HL-60 (cell line): ENCODE data around the gene ZAR1.

Experiments
- DNase-seq, 2 experiments: peaks; one replicate each; pipeline ENCODE4 v3.0.0-alpha.2; 2010 to 2020; ENCODE audit warnings: low read depth in 1 of 2, low spot score in 1 of 2
- H3K27ac ChIP-seq: fragments of 250-450 bp; sonication (Bioruptor Pico); replicated peaks from 2 replicates; pipeline ENCODE4 v1.5.1; 2020; ENCODE audit warnings: mild to moderate bottlenecking, moderate library complexity
- H3K27me3 ChIP-seq: fragments of 250-450 bp; sonication (Bioruptor Pico); 2 replicates; pipeline ENCODE4 v1.5.1; 2021; ENCODE audit warnings: mild to moderate bottlenecking, moderate library complexity; ENCODE audit not compliant: insufficient read depth, poor library complexity, severe bottlenecking
- H3K4me3 ChIP-seq: replicated peaks from 2 replicates; pipeline ENCODE4 v1.5.1; 2011; ENCODE audit warnings: mild to moderate bottlenecking, control low read depth, low read length; ENCODE audit not compliant: insufficient read depth
- CTCF ChIP-seq: IDR thresholded peaks from one replicate; pipeline ENCODE4 v1.5.1; 2011; ENCODE audit warnings: low read length, control low read depth, inconsistent platforms; ENCODE audit not compliant: insufficient read depth
- GABPA ChIP-seq: IDR thresholded peaks from 2 replicates; pipeline ENCODE4 v1.6.1; 2012; ENCODE audit warnings: low read depth
- POLR2AphosphoS5 ChIP-seq: IDR thresholded peaks from 2 replicates; pipeline ENCODE4 v1.6.1; 2012; ENCODE audit warnings: low read depth
- SPI1 ChIP-seq: IDR thresholded peaks from 2 replicates; pipeline ENCODE4 v1.6.1; 2012; ENCODE audit warnings: low read depth, mild to moderate bottlenecking, borderline replicate concordance
- TF ChIP-seq, protein P1 (sequence below): IDR thresholded peaks from 2 replicates; pipeline ENCODE4 v1.6.1; 2012; ENCODE audit warnings: low read depth; ENCODE audit not compliant: insufficient replicate concordance

Gene ZAR1

GRCh38 chr4:48526406-48526805, 36.4 kb downstream of the ZAR1 start:
- H3K4me3 ChIP-seq: no peak overlapping the region
- no peak for TF ChIP-seq SPI1
- TF ChIP-seq, protein P1, sequence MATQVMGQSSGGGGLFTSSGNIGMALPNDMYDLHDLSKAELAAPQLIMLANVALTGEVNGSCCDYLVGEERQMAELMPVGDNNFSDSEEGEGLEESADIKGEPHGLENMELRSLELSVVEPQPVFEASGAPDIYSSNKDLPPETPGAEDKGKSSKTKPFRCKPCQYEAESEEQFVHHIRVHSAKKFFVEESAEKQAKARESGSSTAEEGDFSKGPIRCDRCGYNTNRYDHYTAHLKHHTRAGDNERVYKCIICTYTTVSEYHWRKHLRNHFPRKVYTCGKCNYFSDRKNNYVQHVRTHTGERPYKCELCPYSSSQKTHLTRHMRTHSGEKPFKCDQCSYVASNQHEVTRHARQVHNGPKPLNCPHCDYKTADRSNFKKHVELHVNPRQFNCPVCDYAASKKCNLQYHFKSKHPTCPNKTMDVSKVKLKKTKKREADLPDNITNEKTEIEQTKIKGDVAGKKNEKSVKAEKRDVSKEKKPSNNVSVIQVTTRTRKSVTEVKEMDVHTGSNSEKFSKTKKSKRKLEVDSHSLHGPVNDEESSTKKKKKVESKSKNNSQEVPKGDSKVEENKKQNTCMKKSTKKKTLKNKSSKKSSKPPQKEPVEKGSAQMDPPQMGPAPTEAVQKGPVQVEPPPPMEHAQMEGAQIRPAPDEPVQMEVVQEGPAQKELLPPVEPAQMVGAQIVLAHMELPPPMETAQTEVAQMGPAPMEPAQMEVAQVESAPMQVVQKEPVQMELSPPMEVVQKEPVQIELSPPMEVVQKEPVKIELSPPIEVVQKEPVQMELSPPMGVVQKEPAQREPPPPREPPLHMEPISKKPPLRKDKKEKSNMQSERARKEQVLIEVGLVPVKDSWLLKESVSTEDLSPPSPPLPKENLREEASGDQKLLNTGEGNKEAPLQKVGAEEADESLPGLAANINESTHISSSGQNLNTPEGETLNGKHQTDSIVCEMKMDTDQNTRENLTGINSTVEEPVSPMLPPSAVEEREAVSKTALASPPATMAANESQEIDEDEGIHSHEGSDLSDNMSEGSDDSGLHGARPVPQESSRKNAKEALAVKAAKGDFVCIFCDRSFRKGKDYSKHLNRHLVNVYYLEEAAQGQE: no peak
- no peak for TF ChIP-seq GABPA
- TF ChIP-seq CTCF: no peak
- no peak for TF ChIP-seq POLR2AphosphoS5
- H3K27me3 ChIP-seq: no peaks in the 10 kb centered on the region
- H3K27ac ChIP-seq: no peak overlapping the region
- DNase-seq: no peak

DNA sequence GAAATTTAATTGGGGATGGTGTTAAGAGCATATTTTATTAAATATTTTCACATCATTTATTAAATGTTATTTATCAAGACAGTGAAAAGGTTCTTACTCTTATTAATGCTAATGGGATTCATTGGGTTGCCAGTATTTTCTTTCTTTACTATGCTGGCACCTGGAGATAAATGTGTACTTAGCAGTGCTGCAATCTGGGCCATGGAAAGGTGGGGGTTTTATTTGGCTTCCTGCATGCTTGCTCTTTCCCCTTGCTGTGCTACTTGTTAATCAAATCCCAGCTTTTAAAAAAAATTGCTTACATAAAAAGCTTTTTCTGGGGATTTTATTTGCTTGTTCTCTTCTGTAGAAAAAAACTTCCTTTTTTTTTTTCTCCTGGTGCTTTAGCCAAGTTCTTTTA, 48.3 kb downstream of the ZAR1 start:
- no peak for DNase-seq
- Histone ChIP-seq H3K27me3 (no peaks in the 10 kb centered on the region), H3K4me3 (no peak overlapping the region), H3K27ac (no peak overlapping the region)
- TF ChIP-seq, protein P1: no peak
- no peak for TF ChIP-seq CTCF
- TF ChIP-seq POLR2AphosphoS5: no peak
- no peak for TF ChIP-seq GABPA
- TF ChIP-seq SPI1: no peak

- Histone ChIP-seq H3K27ac (no peak overlapping the region), H3K27me3 (no peaks in the 10 kb centered on the region), H3K4me3 (no peak overlapping the region)
- TF ChIP-seq CTCF (no peak), SPI1 (no peak), GABPA (no peak), POLR2AphosphoS5 (no peak)
- TF ChIP-seq, protein P1: no peak
- no peak for DNase-seq
These were observed 49.5 kb downstream of the ZAR1 start for GRCh38 chr4:48539597-48539996.
